Mesendoderm (in vitro differentiated cells): ENCODE data around the gene ZMYND12.

ENCODE experiments used
- DNase-seq: peaks from one replicate; pipeline ENCODE4 v3.0.0; 2013
- H2AK5ac ChIP-seq: 2 replicates; pipeline ENCODE4 v1.6.1; 2013; ENCODE audit warnings: low read length, inconsistent platforms
- H2BK120ac ChIP-seq: 2 replicates; pipeline ENCODE4 v1.6.1; 2013; ENCODE audit warnings: low read depth, mild to moderate bottlenecking, low read length, moderate library complexity, mixed read lengths
- H2BK15ac ChIP-seq: replicated peaks from 2 replicates; pipeline ENCODE4 v1.6.1; 2013; ENCODE audit warnings: low read depth, mild to moderate bottlenecking, moderate library complexity
- H2BK5ac ChIP-seq: 2 replicates; pipeline ENCODE4 v1.6.1; 2013; ENCODE audit warnings: low read length, inconsistent platforms
- H3K18ac ChIP-seq: 2 replicates; pipeline ENCODE4 v1.6.1; 2013; ENCODE audit warnings: mild to moderate bottlenecking, low read length, mixed read lengths
- H3K23ac ChIP-seq: one replicate; pipeline ENCODE4 v1.6.1; 2013; ENCODE audit warnings: low read length
- H3K27ac ChIP-seq: 2 replicates; pipeline ENCODE4 v1.5.1; 2013; ENCODE audit warnings: low read depth, mild to moderate bottlenecking, inconsistent platforms, low read length, moderate library complexity
- H3K27me3 ChIP-seq: 2 replicates; pipeline ENCODE4 v1.6.1; 2013; ENCODE audit warnings: low read length, control low read depth, mild to moderate bottlenecking, inconsistent platforms; ENCODE audit not compliant: insufficient read depth, poor library complexity
- H3K36me3 ChIP-seq: 2 replicates; pipeline ENCODE4 v1.6.1; 2013; ENCODE audit warnings: low read length, inconsistent platforms; ENCODE audit not compliant: control insufficient read depth, insufficient read depth
- H3K4ac ChIP-seq: one replicate; pipeline ENCODE4 v1.6.1; 2013; ENCODE audit warnings: low read depth, mild to moderate bottlenecking, low read length, moderate library complexity
- H3K4me1 ChIP-seq: 2 replicates; pipeline ENCODE4 v1.6.1; 2013; ENCODE audit warnings: low read depth, low read length, inconsistent platforms; ENCODE audit not compliant: control insufficient read depth
- H3K4me2 ChIP-seq: 2 replicates; pipeline ENCODE4 v1.6.1; 2013; ENCODE audit warnings: low read length
- H3K4me3 ChIP-seq: 2 replicates; pipeline ENCODE4 v1.5.1; 2013; ENCODE audit warnings: mild to moderate bottlenecking, low read length
- H3K56ac ChIP-seq: one replicate; pipeline ENCODE4 v1.6.1; 2013; ENCODE audit warnings: low read length
- H3K79me1 ChIP-seq: 2 replicates; pipeline ENCODE4 v1.6.1; 2013; ENCODE audit warnings: low read length, inconsistent platforms
- H3K79me2 ChIP-seq: 2 replicates; pipeline ENCODE4 v1.6.1; 2013; ENCODE audit warnings: mild to moderate bottlenecking, low read length; ENCODE audit not compliant: control insufficient read depth, insufficient read depth
- H3K9ac ChIP-seq: 2 replicates; pipeline ENCODE4 v1.6.1; 2013; ENCODE audit warnings: low read length, inconsistent platforms
- H4K5ac ChIP-seq: one replicate; pipeline ENCODE4 v1.6.1; 2013; ENCODE audit warnings: low read length
- H4K8ac ChIP-seq: one replicate; pipeline ENCODE4 v1.6.1; 2013; ENCODE audit warnings: low read depth, mild to moderate bottlenecking, control low read depth, low read length, moderate library complexity
- WGBS: extraction: QIAGEN DNeasy Blood & Tissue Kit; methylation state at CpG from one replicate; pipeline ENCODE4 v1.1.7; 2013; ENCODE audit warnings: low lambda C conversion rate, missing lambda C conversion rate; ENCODE audit not compliant: insufficient coverage; ENCODE audit errors: extremely low coverage; 5-methylcytosine and 5-hydroxymethylcytosine counted together

Gene ZMYND12

GRCh38 chr1:42429603-42430002 lies 26.2 kb downstream of the ZMYND12 start:
- Histone ChIP-seq H3K79me1 (no peaks in the 10 kb centered on the region), H3K4ac (no peak overlapping the region), H3K4me2 (no peak overlapping the region), H3K4me3 (no peak overlapping the region), H3K4me1 (peaks cover 3% of the 10 kb centered on the region), H2BK120ac (no peak overlapping the region), H3K9ac (no peak overlapping the region), H3K23ac (no peak overlapping the region), H2AK5ac (no peak overlapping the region), H3K79me2 (no peaks in the 10 kb centered on the region), H4K8ac (no peak overlapping the region), H3K27me3 (no peaks in the 10 kb centered on the region), H3K27ac (no peak overlapping the region), H3K18ac (peak overlapping the region; percentile 66), H2BK15ac (no peak overlapping the region), H2BK5ac (no peak overlapping the region), H3K56ac (no peak overlapping the region), H4K5ac (no peak overlapping the region), H3K36me3 (no peaks in the 10 kb centered on the region)
- DNase-seq: peak; percentile 61
- no CpG with 5 or more reads among the region's 1 CpG for WGBS

- Histone ChIP-seq H2AK5ac (no peak overlapping the region), H2BK15ac (no peak overlapping the region), H3K18ac (peak overlapping the region; percentile 39), H3K4ac (no peak overlapping the region), H3K4me3 (no peak overlapping the region), H3K56ac (no peak overlapping the region), H3K27ac (no peak overlapping the region), H3K79me1 (no peaks in the 10 kb centered on the region), H3K4me1 (no peaks in the 10 kb centered on the region), H3K23ac (no peak overlapping the region), H4K5ac (no peak overlapping the region), H3K79me2 (no peaks in the 10 kb centered on the region), H2BK5ac (no peak overlapping the region), H3K9ac (no peak overlapping the region), H3K36me3 (no peaks in the 10 kb centered on the region), H3K4me2 (no peak overlapping the region), H4K8ac (no peak overlapping the region), H2BK120ac (no peak overlapping the region), H3K27me3 (no peaks in the 10 kb centered on the region)
- peak; percentile 30 for DNase-seq
- no CpG with 5 or more reads among the region's 4 CpGs for WGBS
Observed at GRCh38 chr1:42427240-42427639, 28.6 kb downstream of the ZMYND12 start.

- DNase-seq: no peak
- Histone ChIP-seq H3K27ac (no peak overlapping the region), H3K4me2 (no peak overlapping the region), H3K56ac (no peak overlapping the region), H3K4me1 (no peaks in the 10 kb centered on the region), H3K9ac (no peak overlapping the region), H3K23ac (no peak overlapping the region), H3K4ac (no peak overlapping the region), H3K4me3 (no peak overlapping the region), H3K79me2 (no peaks in the 10 kb centered on the region), H3K36me3 (no peaks in the 10 kb centered on the region), H3K27me3 (no peaks in the 10 kb centered on the region), H2BK15ac (no peak overlapping the region), H2BK5ac (no peak overlapping the region), H3K79me1 (no peaks in the 10 kb centered on the region), H2AK5ac (no peak overlapping the region), H4K5ac (no peak overlapping the region), H3K18ac (no peak overlapping the region), H4K8ac (no peak overlapping the region), H2BK120ac (no peak overlapping the region)
- WGBS: no CpG with 5 or more reads among the region's 4 CpGs
Observed at GRCh38 chr1:42424201-42424600, 31.6 kb downstream of the ZMYND12 start.

GRCh38 chr1:42423681-42424080 lies 32.1 kb downstream of the ZMYND12 start:
- H3K56ac ChIP-seq: no peak overlapping the region
- no peak overlapping the region for H3K23ac ChIP-seq
- no peak overlapping the region for H4K8ac ChIP-seq
- no peak overlapping the region for H3K27ac ChIP-seq
- no peak overlapping the region for H2BK120ac ChIP-seq
- H3K4ac ChIP-seq: no peak overlapping the region
- H2BK15ac ChIP-seq: no peak overlapping the region
- no peak overlapping the region for H3K18ac ChIP-seq
- H2AK5ac ChIP-seq: no peak overlapping the region
- H3K4me3 ChIP-seq: no peak overlapping the region
- no CpG with 5 or more reads among the region's 3 CpGs for WGBS
- no peak for DNase-seq
- no peak overlapping the region for H3K4me2 ChIP-seq
- H3K4me1 ChIP-seq: no peaks in the 10 kb centered on the region
- H3K79me1 ChIP-seq: no peaks in the 10 kb centered on the region
- H3K9ac ChIP-seq: no peak overlapping the region
- H4K5ac ChIP-seq: no peak overlapping the region
- no peak overlapping the region for H2BK5ac ChIP-seq
- H3K79me2 ChIP-seq: no peaks in the 10 kb centered on the region
- no peaks in the 10 kb centered on the region for H3K27me3 ChIP-seq
- H3K36me3 ChIP-seq: no peaks in the 10 kb centered on the region

GRCh38 chr1:42422737-42423136 lies 33.1 kb downstream of the ZMYND12 start:
- no peak overlapping the region for H2BK120ac ChIP-seq

GRCh38 chr1:42420911-42421585 lies 34.8 kb downstream of the ZMYND12 start:
- no peaks in the 10 kb centered on the region for H3K27me3 ChIP-seq
- no peaks in the 10 kb centered on the region for H3K36me3 ChIP-seq
- no peak overlapping the region for H2BK120ac ChIP-seq
- no CpG with 5 or more reads among the region's 10 CpGs for WGBS
- H2BK15ac ChIP-seq: no peak overlapping the region
- H4K5ac ChIP-seq: no peak overlapping the region
- H3K79me1 ChIP-seq: no peaks in the 10 kb centered on the region
- H2AK5ac ChIP-seq: no peak overlapping the region
- no peak overlapping the region for H2BK5ac ChIP-seq
- no peaks in the 10 kb centered on the region for H3K79me2 ChIP-seq
- H4K8ac ChIP-seq: no peak overlapping the region
- H3K4me3 ChIP-seq: no peak overlapping the region
- H3K27ac ChIP-seq: no peak overlapping the region
- DNase-seq: no peak
- H3K9ac ChIP-seq: no peak overlapping the region
- no peak overlapping the region for H3K23ac ChIP-seq
- H3K56ac ChIP-seq: no peak overlapping the region
- H3K4me1 ChIP-seq: no peaks in the 10 kb centered on the region
- no peak overlapping the region for H3K4me2 ChIP-seq
- H3K18ac ChIP-seq: no peak overlapping the region
- H3K4ac ChIP-seq: no peak overlapping the region

More at GRCh38 chr1:42422737-42423136, 33.1 kb downstream of the ZMYND12 start:
- Histone ChIP-seq H4K5ac (no peak overlapping the region), H3K79me2 (no peaks in the 10 kb centered on the region), H3K4me1 (no peaks in the 10 kb centered on the region), H3K4me2 (no peak overlapping the region), H3K4ac (no peak overlapping the region), H3K36me3 (no peaks in the 10 kb centered on the region), H3K18ac (no peak overlapping the region), H2BK5ac (no peak overlapping the region), H4K8ac (no peak overlapping the region), H2BK15ac (no peak overlapping the region), H3K9ac (no peak overlapping the region), H3K27me3 (no peaks in the 10 kb centered on the region), H3K79me1 (no peaks in the 10 kb centered on the region), H2AK5ac (no peak overlapping the region), H3K4me3 (no peak overlapping the region), H3K23ac (no peak overlapping the region), H3K56ac (no peak overlapping the region), H3K27ac (no peak overlapping the region)
- WGBS: no CpG with 5 or more reads among the region's 9 CpGs
- DNase-seq: no peak
